IPS-18a (cell line): Measurements from ENCODE around the gene ESRRA.

Experiments used
- H3K27ac ChIP-seq: one replicate; pipeline ENCODE4 v1.5.1; 2013; ENCODE audit warnings: low read length
- H3K27me3 ChIP-seq: one replicate; pipeline ENCODE4 v1.6.1; 2013; ENCODE audit warnings: mild to moderate bottlenecking, low read length; ENCODE audit not compliant: control insufficient read depth, insufficient read depth
- H3K36me3 ChIP-seq: one replicate; pipeline ENCODE4 v1.6.1; 2013; ENCODE audit warnings: low read depth, low read length; ENCODE audit not compliant: control insufficient read depth
- H3K4me1 ChIP-seq: one replicate; pipeline ENCODE4 v1.6.1; 2013; ENCODE audit warnings: low read depth, low read length; ENCODE audit not compliant: control insufficient read depth
- H3K4me3 ChIP-seq: one replicate; pipeline ENCODE4 v1.5.1; 2013; ENCODE audit warnings: low read length
- H3K9ac ChIP-seq: one replicate; pipeline ENCODE4 v1.6.1; 2013; ENCODE audit warnings: mild to moderate bottlenecking, low read length, moderate library complexity
- H3K9me3 ChIP-seq: one replicate; pipeline ENCODE4 v1.6.1; 2013; ENCODE audit warnings: low read depth, low read length; ENCODE audit not compliant: control insufficient read depth

ESRRA gene

DNA sequence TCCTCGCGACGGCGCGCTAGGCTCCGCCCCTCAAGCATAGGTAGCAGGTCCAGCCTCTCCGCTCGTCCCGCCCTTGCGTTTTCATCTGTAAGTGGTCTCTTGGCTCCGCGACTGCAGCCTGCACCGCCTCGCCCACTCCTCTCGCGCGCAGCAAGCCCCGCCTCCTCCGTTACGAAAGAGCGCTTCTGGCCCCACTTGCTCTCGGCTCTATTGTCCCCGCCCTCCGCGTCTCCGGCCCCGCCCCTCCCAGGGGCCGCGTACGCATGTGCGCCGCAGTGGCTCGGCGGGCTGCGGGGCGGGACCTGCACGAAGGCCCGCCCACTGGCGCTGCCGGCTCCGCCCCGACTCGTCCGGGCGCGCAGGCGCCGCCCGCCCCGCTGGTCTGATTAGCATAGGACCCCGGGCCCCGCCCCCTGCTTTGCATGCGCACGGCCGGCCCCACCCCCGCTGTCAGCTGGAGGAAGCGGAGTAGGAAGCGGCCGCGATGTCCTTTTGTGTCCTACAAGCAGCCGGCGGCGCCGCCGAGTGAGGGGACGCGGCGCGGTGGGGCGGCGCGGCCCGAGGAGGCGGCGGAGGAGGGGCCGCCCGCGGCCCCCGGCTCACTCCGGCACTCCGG lies at the start of gene ESRRA:
ESRRA (plus strand) TSS at position 450 of the 616 bp plus-strand sequence. CDS start 1,656 bp downstream, outside the sequence.
- Histone ChIP-seq H3K4me1 (peaks cover 10% of the 10 kb centered on the region), H3K27me3 (peaks cover 19% of the 10 kb centered on the region)

GRCh38 chr11:64256300-64256699 lies 49.0 kb upstream of the ESRRA start:
- H3K9ac ChIP-seq = no peak overlapping the region
- no peaks in the 10 kb centered on the region for H3K27me3 ChIP-seq
- H3K4me3 ChIP-seq = no peak overlapping the region
- H3K27ac ChIP-seq = no peak overlapping the region
- H3K4me1 ChIP-seq = peaks cover 4% of the 10 kb centered on the region
- no peaks in the 10 kb centered on the region for H3K9me3 ChIP-seq
- peaks cover 46% of the 10 kb centered on the region for H3K36me3 ChIP-seq

More for the DNA sequence above, at the start of gene ESRRA:
- Histone ChIP-seq H3K27ac (peak within 1 kb of the TSS; percentile 82), H3K4me3 (peak within 1 kb of the TSS; percentile 80), H3K9me3 (no peaks in the 10 kb centered on the region), H3K9ac (peak within 1 kb of the TSS; percentile 83), H3K36me3 (no peaks in the 10 kb centered on the region)

DNA sequence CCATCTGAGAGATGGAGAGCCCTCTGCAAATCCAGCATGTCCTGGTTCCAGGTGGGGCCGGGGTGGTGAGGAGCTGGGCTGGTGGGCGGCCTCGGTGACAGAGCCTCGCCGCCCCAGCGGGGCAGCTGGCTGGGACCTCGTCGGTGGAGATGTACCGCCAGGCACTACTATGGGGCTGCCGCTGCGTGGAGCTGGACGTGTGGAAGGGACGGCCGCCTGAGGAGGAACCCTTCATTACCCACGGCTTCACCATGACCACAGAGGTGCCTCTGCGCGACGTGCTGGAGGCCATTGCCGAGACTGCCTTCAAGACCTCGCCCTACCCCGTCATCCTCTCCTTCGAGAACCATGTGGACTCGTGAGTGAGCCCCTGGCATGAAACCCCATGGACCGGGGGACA lies 47.0 kb upstream of the ESRRA start:
- no peak overlapping the region for H3K9ac ChIP-seq
- no peaks in the 10 kb centered on the region for H3K27me3 ChIP-seq
- H3K36me3 ChIP-seq = peaks cover 64% of the 10 kb centered on the region
- H3K4me1 ChIP-seq = peaks cover 2% of the 10 kb centered on the region
- H3K9me3 ChIP-seq = no peaks in the 10 kb centered on the region
- H3K4me3 ChIP-seq = no peak overlapping the region
- H3K27ac ChIP-seq = no peak overlapping the region

- peaks cover 64% of the 10 kb centered on the region for H3K36me3 ChIP-seq
- H3K27ac ChIP-seq = no peak overlapping the region
- H3K4me1 ChIP-seq = peaks cover 2% of the 10 kb centered on the region
- no peaks in the 10 kb centered on the region for H3K27me3 ChIP-seq
- H3K9me3 ChIP-seq = no peaks in the 10 kb centered on the region
- H3K9ac ChIP-seq = no peak overlapping the region
- no peak overlapping the region for H3K4me3 ChIP-seq
Measured at GRCh38 chr11:64258946-64259532, 46.3 kb upstream of the ESRRA start.

GRCh38 chr11:64259533-64260067 lies 45.7 kb upstream of the ESRRA start:
- Histone ChIP-seq H3K27ac (no peak overlapping the region), H3K4me1 (peaks cover 2% of the 10 kb centered on the region), H3K9me3 (no peaks in the 10 kb centered on the region), H3K36me3 (peaks cover 64% of the 10 kb centered on the region), H3K4me3 (no peak overlapping the region), H3K9ac (no peak overlapping the region), H3K27me3 (no peaks in the 10 kb centered on the region)

DNA sequence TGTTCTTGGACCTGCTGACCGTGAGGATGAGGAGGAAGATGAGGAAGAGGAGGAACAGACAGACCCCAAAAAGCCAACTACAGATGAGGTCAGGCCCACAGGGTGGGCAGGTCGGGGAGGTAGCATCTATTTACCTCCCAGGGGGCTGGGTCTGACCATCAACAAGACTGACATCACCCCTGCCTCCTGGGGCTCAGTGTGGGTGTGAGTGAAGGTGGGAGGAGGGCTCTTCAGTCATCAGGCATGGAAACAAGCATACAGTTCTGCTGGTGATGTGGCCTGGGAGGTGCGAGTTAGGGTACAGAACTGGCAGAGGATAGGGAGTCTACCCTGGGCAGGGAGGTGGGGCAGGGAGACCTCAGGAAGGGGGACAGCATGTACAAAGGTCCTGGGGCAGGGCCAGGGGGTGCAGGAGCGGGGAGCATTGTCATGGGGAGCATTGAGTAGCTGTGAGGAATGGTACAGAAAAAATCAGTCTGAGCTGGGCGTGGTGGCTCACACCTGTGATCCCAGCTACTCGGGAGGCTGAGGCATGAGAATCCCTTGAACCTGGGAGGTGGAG lies 45.1 kb upstream of the ESRRA start:
- Histone ChIP-seq H3K4me3 (no peak overlapping the region), H3K27me3 (no peaks in the 10 kb centered on the region), H3K27ac (no peak overlapping the region), H3K9me3 (no peaks in the 10 kb centered on the region), H3K4me1 (peaks cover 2% of the 10 kb centered on the region), H3K36me3 (peaks cover 60% of the 10 kb centered on the region), H3K9ac (no peak overlapping the region)

GRCh38 chr11:64261556-64262080 lies 43.7 kb upstream of the ESRRA start:
- H3K27me3 ChIP-seq = no peaks in the 10 kb centered on the region
- H3K4me1 ChIP-seq = peaks cover 2% of the 10 kb centered on the region
- no peak overlapping the region for H3K9ac ChIP-seq
- no peak overlapping the region for H3K4me3 ChIP-seq
- H3K36me3 ChIP-seq = peaks cover 58% of the 10 kb centered on the region
- no peak overlapping the region for H3K27ac ChIP-seq
- no peaks in the 10 kb centered on the region for H3K9me3 ChIP-seq

DNA sequence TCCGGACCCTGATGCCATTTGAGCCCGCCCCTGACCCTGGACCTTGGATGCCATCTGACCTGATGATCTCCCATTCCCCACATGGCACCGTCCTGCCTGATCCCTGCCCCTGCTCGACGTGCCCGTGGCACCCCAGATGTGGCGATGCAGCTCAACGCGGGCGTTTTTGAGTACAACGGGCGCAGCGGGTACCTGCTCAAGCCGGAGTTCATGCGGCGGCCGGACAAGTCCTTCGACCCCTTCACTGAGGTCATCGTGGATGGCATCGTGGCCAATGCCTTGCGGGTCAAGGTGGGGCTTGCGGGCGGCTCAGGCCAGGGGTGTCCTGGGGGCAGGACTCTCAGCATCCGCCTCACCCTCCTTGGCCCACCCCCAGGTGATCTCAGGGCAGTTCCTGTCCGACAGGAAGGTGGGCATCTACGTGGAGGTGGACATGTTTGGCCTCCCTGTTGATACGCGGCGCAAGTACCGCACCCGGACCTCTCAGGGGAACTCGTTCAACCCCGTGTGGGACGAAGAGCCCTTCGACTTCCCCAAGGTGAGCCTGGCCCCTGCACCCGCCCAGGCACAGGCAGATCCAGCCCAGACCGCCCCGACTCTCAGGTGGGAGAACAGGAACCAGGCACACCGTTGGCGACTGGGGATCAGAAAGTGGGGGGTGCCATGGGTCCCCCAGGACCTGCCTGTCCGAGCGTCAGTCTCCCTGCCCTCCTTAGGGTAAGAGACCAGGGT lies 42.9 kb upstream of the ESRRA start:
- peaks cover 58% of the 10 kb centered on the region for H3K36me3 ChIP-seq
- H3K27ac ChIP-seq = no peak overlapping the region
- H3K9ac ChIP-seq = no peak overlapping the region
- no peaks in the 10 kb centered on the region for H3K9me3 ChIP-seq
- no peaks in the 10 kb centered on the region for H3K27me3 ChIP-seq
- H3K4me3 ChIP-seq = no peak overlapping the region
- H3K4me1 ChIP-seq = peaks cover 2% of the 10 kb centered on the region

- no peaks in the 10 kb centered on the region for H3K9me3 ChIP-seq
- H3K4me1 ChIP-seq = peaks cover 2% of the 10 kb centered on the region
- H3K4me3 ChIP-seq = no peak overlapping the region
- H3K27me3 ChIP-seq = no peaks in the 10 kb centered on the region
- H3K9ac ChIP-seq = no peak overlapping the region
- peaks cover 54% of the 10 kb centered on the region for H3K36me3 ChIP-seq
- H3K27ac ChIP-seq = no peak overlapping the region
Measured at GRCh38 chr11:64263021-64263946, 42.0 kb upstream of the ESRRA start.

- no peak overlapping the region for H3K27ac ChIP-seq
Measured at GRCh38 chr11:64263947-64264317, 41.4 kb upstream of the ESRRA start.

More at GRCh38 chr11:64263947-64264317, 41.4 kb upstream of the ESRRA start:
- no peak overlapping the region for H3K9ac ChIP-seq
- peaks cover 49% of the 10 kb centered on the region for H3K36me3 ChIP-seq
- H3K4me1 ChIP-seq = peaks cover 8% of the 10 kb centered on the region
- no peaks in the 10 kb centered on the region for H3K27me3 ChIP-seq
- no peak overlapping the region for H3K4me3 ChIP-seq
- H3K9me3 ChIP-seq = no peaks in the 10 kb centered on the region
